HCT116 (cell line): ENCODE results near the gene MEIKIN. TPM values are rescaled to one million over a fixed set of nuclear protein-coding genes. Genes with fewer than 3 reads are reported as not detected.

Source experiments
- ATAC-seq: fragments of 200-7000 bp; cut with Tn5 transposase; 2 replicates; pipeline ENCODE4 v1.9.1; 2020; ENCODE audit warnings: mild to moderate bottlenecking, moderate library complexity
- BruUV-seq: library from RNA; stranded (reverse); fragments of 400-500 nt; replicated peaks from 2 replicates; lab custom pipeline; 2021; lab: Mats Ljungman, UMichigan
- CTCF ChIA-PET: fragments of 300-600 bp; sonication (Branson Sonifier 250); formaldehyde crosslinking; loops from one replicate; lab custom pipeline; 2021; ENCODE audit warnings: antibody characterized with exemption; lab: Charles Lee
- POLR2A ChIA-PET: fragments of 300-600, 350-600 bp; sonication (Branson Sonifier 250); formaldehyde crosslinking; loops from one replicate; lab custom pipeline; 2021; ENCODE audit warnings: antibody characterized with exemption; lab: Charles Lee
- RAD21 ChIA-PET, 2 experiments: fragments of 300-600 bp; sonication (Branson Sonifier 250); formaldehyde crosslinking; loops; one replicate each; lab custom pipeline; 2023; ENCODE audit warnings: low total read pairs in 2 of 2; ENCODE audit not compliant: uncharacterized antibody in 2 of 2, unreplicated experiment in 2 of 2, low non-redundant PET in 1 of 2; lab: Charles Lee
- DNase-seq: peaks from one replicate; pipeline ENCODE4 v3.0.0-alpha.2; 2010; ENCODE audit warnings: low read depth, low spot score
- H2AFZ ChIP-seq: fragments of 200-600 bp; shearing (Covaris generic), sonication (generic); 2 replicates; pipeline ENCODE4 v1.6.1; 2017; ENCODE audit warnings: low read depth, mixed run types, mixed read lengths, antibody characterized with exemption, low read length; ENCODE audit not compliant: poor library complexity, severe bottlenecking
- H3K27ac ChIP-seq: 2 replicates; pipeline ENCODE4 v1.5.1; 2012; ENCODE audit warnings: low read depth, low read length
- H3K27me3 ChIP-seq: fragments of 200-600 bp; sonication (generic); 2 replicates; pipeline ENCODE4 v1.6.1; 2016; ENCODE audit warnings: mixed run types, low read length, mixed read lengths; ENCODE audit not compliant: insufficient read depth
- H3K36me3 ChIP-seq, 2 experiments: fragments of 200-500 bp in 1 of 2; fragments of 200-600 bp in 1 of 2; sonication (Bioruptor generic) in 1 of 2; sonication (generic) in 1 of 2; 2 replicates each; pipeline versions ENCODE4 v1.5.1 to v1.6.1; 2014 to 2016; ENCODE audit warnings: low read length in 2 of 2, inconsistent platforms in 1 of 2, mixed read lengths in 1 of 2, mixed run types in 1 of 2; ENCODE audit not compliant: insufficient read depth in 2 of 2, control insufficient read depth in 1 of 2
- H3K4me1 ChIP-seq, 2 experiments: fragments of 200-600 bp in 1 of 2; sonication (generic) in 1 of 2; 2 replicates each; pipeline versions ENCODE4 v1.5.1 to v1.6.1; 2012 to 2017; ENCODE audit warnings: low read length in 2 of 2, inconsistent platforms in 1 of 2, mild to moderate bottlenecking in 1 of 2, mixed read lengths in 1 of 2, mixed run types in 1 of 2, moderate library complexity in 1 of 2; ENCODE audit not compliant: insufficient read depth in 2 of 2, control insufficient read depth in 1 of 2
- H3K4me2 ChIP-seq: fragments of 200-600 bp; sonication (generic); 2 replicates; pipeline ENCODE4 v1.6.1; 2017; ENCODE audit warnings: mixed run types, low read length, mixed read lengths
- H3K4me3 ChIP-seq, 2 experiments: fragments of 200-600 bp in 1 of 2; sonication (generic) in 1 of 2; replicated peaks in 1 of 2; 2 replicates each; pipeline ENCODE4 v1.5.1; 2011 to 2016; ENCODE audit warnings: low read length in 2 of 2, control low read depth in 1 of 2, low read depth in 1 of 2, mild to moderate bottlenecking in 1 of 2, mixed read lengths in 1 of 2, mixed run types in 1 of 2
- H3K79me2 ChIP-seq: fragments of 200-600 bp; sonication (generic); 2 replicates; pipeline ENCODE4 v1.6.1; 2017; ENCODE audit warnings: mild to moderate bottlenecking, mixed run types, low read length, moderate library complexity, mixed read lengths; ENCODE audit not compliant: insufficient read depth
- H3K9ac ChIP-seq: fragments of 200-600 bp; sonication (generic); 2 replicates; pipeline ENCODE4 v1.6.1; 2016; ENCODE audit warnings: low read length, mixed read lengths
- H3K9me2 ChIP-seq: fragments of 200-600 bp; sonication (generic), shearing (Covaris generic); 2 replicates; pipeline ENCODE4 v1.6.1; 2017; ENCODE audit warnings: mixed run types, mild to moderate bottlenecking, moderate library complexity; ENCODE audit not compliant: insufficient read depth
- H3K9me3 ChIP-seq, 2 experiments: fragments of 200-500 bp in 1 of 2; fragments of 200-600 bp in 1 of 2; sonication (Bioruptor generic) in 1 of 2; sonication (generic) in 1 of 2; 2 replicates each; pipeline ENCODE4 v1.6.1; 2014 to 2017; ENCODE audit warnings: low read length in 2 of 2, mixed read lengths in 2 of 2, inconsistent platforms in 1 of 2, low read depth in 1 of 2, mild to moderate bottlenecking in 1 of 2, mixed run types in 1 of 2, moderate library complexity in 1 of 2; ENCODE audit not compliant: control insufficient read depth in 1 of 2, insufficient read depth in 1 of 2
- H4K20me1 ChIP-seq: fragments of 200-600 bp; sonication (generic), shearing (Covaris generic); 2 replicates; pipeline ENCODE4 v1.6.1; 2017; ENCODE audit warnings: mixed run types, mild to moderate bottlenecking, moderate library complexity; ENCODE audit not compliant: insufficient read depth
- CBX3 ChIP-seq: IDR thresholded peaks from 2 replicates; pipeline ENCODE4 v1.6.1; 2012; ENCODE audit warnings: low read depth
- CEBPB ChIP-seq: IDR thresholded peaks from 2 replicates; pipeline ENCODE4 v1.6.1; 2012; ENCODE audit warnings: low read depth
- EZH2 ChIP-seq: fragments of 200-600 bp; sonication (generic); IDR thresholded peaks from 2 replicates; pipeline ENCODE4 v1.6.1; 2017; ENCODE audit warnings: antibody characterized with exemption, mixed run types
- EZH2phosphoT487 ChIP-seq: fragments of 200-600 bp; IDR thresholded peaks from 2 replicates; pipeline ENCODE4 v1.6.1; 2018; ENCODE audit warnings: antibody characterized with exemption, borderline replicate concordance
- FOSL1 ChIP-seq: IDR thresholded peaks from 2 replicates; pipeline ENCODE4 v1.6.1; 2012; ENCODE audit warnings: low read depth
- RAD21 ChIP-seq: IDR thresholded peaks from 2 replicates; pipeline ENCODE4 v1.6.1; 2012; ENCODE audit warnings: low read depth, mild to moderate bottlenecking
- SIN3A ChIP-seq: IDR thresholded peaks from 2 replicates; pipeline ENCODE4 v1.6.1; 2012; ENCODE audit warnings: low read depth
- ZNF274 ChIP-seq: fragments of 200-500 bp; sonication (Bioruptor generic); IDR thresholded peaks from 2 replicates; pipeline ENCODE4 v1.6.1; 2014; ENCODE audit warnings: mild to moderate bottlenecking, low read depth, low read length, inconsistent platforms
- intact Hi-C: fragments of 100-400 bp; cut with micrococcal nuclease; formaldehyde crosslinking; loops from 2 replicates; pipeline ENCODE4 v1.10.0; 2022
- total RNA-seq: library from RNA; stranded (reverse); gene quantifications from one replicate; pipeline ENCODE4 v1.2.1, GENCODE V29; 2021; ENCODE audit not compliant: unreplicated experiment
- TF ChIP-seq, protein P1 (sequence below): IDR thresholded peaks from 2 replicates; pipeline ENCODE4 v1.6.1; 2012
- TF ChIP-seq, protein P2 (sequence below): IDR thresholded peaks from 2 replicates; pipeline ENCODE4 v1.6.1; 2012; ENCODE audit warnings: low read depth
- TF ChIP-seq, protein P3 (sequence below): IDR thresholded peaks from 2 replicates; pipeline ENCODE4 v1.6.1; 2011; ENCODE audit warnings: mild to moderate bottlenecking, low read length, moderate library complexity; ENCODE audit not compliant: insufficient replicate concordance; ENCODE audit errors: extremely low read depth

The MEIKIN gene
- total RNA-seq, 1 experiment from 2014 or later = not detected

DNA sequence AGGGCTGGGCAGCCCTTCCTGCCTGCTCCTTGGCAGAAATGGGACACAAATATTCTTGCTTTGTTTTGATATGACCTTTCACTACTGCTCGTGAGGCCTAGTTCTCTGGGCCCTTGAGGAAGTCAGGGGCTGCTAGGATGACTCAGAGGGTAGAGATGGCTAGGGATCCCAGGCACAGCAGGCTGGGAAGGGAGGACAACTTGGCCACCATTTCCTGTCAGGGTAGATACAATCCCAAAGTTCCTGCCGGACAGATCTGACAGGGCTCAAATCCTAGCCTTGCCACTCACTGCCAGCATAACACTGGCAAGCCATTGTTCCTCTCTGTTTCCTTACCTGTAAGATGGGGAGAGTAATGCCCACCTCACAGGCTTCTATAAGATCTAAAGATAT, 31.7 kb upstream of the MEIKIN start:
- intact Hi-C loops = no loop called here
- TF ChIP-seq, protein P1, sequence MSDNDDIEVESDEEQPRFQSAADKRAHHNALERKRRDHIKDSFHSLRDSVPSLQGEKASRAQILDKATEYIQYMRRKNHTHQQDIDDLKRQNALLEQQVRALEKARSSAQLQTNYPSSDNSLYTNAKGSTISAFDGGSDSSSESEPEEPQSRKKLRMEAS = no peak
- TF ChIP-seq, protein P2, sequence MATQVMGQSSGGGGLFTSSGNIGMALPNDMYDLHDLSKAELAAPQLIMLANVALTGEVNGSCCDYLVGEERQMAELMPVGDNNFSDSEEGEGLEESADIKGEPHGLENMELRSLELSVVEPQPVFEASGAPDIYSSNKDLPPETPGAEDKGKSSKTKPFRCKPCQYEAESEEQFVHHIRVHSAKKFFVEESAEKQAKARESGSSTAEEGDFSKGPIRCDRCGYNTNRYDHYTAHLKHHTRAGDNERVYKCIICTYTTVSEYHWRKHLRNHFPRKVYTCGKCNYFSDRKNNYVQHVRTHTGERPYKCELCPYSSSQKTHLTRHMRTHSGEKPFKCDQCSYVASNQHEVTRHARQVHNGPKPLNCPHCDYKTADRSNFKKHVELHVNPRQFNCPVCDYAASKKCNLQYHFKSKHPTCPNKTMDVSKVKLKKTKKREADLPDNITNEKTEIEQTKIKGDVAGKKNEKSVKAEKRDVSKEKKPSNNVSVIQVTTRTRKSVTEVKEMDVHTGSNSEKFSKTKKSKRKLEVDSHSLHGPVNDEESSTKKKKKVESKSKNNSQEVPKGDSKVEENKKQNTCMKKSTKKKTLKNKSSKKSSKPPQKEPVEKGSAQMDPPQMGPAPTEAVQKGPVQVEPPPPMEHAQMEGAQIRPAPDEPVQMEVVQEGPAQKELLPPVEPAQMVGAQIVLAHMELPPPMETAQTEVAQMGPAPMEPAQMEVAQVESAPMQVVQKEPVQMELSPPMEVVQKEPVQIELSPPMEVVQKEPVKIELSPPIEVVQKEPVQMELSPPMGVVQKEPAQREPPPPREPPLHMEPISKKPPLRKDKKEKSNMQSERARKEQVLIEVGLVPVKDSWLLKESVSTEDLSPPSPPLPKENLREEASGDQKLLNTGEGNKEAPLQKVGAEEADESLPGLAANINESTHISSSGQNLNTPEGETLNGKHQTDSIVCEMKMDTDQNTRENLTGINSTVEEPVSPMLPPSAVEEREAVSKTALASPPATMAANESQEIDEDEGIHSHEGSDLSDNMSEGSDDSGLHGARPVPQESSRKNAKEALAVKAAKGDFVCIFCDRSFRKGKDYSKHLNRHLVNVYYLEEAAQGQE = no peak
- TF ChIP-seq, protein P3, sequence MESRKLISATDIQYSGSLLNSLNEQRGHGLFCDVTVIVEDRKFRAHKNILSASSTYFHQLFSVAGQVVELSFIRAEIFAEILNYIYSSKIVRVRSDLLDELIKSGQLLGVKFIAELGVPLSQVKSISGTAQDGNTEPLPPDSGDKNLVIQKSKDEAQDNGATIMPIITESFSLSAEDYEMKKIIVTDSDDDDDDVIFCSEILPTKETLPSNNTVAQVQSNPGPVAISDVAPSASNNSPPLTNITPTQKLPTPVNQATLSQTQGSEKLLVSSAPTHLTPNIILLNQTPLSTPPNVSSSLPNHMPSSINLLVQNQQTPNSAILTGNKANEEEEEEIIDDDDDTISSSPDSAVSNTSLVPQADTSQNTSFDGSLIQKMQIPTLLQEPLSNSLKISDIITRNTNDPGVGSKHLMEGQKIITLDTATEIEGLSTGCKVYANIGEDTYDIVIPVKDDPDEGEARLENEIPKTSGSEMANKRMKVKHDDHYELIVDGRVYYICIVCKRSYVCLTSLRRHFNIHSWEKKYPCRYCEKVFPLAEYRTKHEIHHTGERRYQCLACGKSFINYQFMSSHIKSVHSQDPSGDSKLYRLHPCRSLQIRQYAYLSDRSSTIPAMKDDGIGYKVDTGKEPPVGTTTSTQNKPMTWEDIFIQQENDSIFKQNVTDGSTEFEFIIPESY = no peak
- no peak for TF ChIP-seq FOSL1
- no peak for TF ChIP-seq RAD21
- TF ChIP-seq ZNF274 = no peak
- TF ChIP-seq EZH2 = no peak
- TF ChIP-seq EZH2phosphoT487 = no peak
- TF ChIP-seq SIN3A = no peak
- no peak for TF ChIP-seq CEBPB
- no peak for TF ChIP-seq CBX3
- Histone ChIP-seq H3K9me3 (no peaks in the 10 kb centered on the region), H3K79me2 (no peaks in the 10 kb centered on the region), H3K27ac (no peak overlapping the region), H3K9me2 (no peaks in the 10 kb centered on the region), H4K20me1 (no peaks in the 10 kb centered on the region), H3K9ac (no peak overlapping the region), H3K4me2 (no peak overlapping the region), H3K36me3 (no peaks in the 10 kb centered on the region), H2AFZ (no peak overlapping the region), H3K4me3 (no peak overlapping the region), H3K4me1 (no peaks in the 10 kb centered on the region), H3K27me3 (no peaks in the 10 kb centered on the region)
- no TSS peak for BruUV-seq
- ChIA-PET POLR2A (no interaction called here), RAD21 (no interaction called here), CTCF (no interaction called here)
- ATAC-seq = no peak
- no peak for DNase-seq
